Activated T-cell treated with anti-CD3 and anti-CD28 coated beads, Interleukin-2, amount 50 U/mL, for 4 hours (primary cell): ENCODE data around the gene PJA2. TPM values are rescaled to one million over a fixed set of nuclear protein-coding genes. Genes with fewer than 3 reads are reported as not detected.
"Not testable (repeated sequence)": the region's sequence is repeated elsewhere in the genome, so short reads cannot be mapped to it uniquely, and the experiment has no call there.

Source experiments
- ATAC-seq, 2 donors: fragments of 200-7000 bp; cut with Tn5 transposase; one replicate each; pipeline ENCODE4 v1.10.0; 2021
- DNase-seq: peaks from one replicate; pipeline ENCODE4 v3.0.0-alpha.2; 2020
- H3K27me3 Mint-ChIP-seq: one replicate; pipeline ENCODE4 v1.8.0; 2021; ENCODE audit warnings: low read depth, mixed read lengths
- H3K36me3 Mint-ChIP-seq: one replicate; pipeline ENCODE4 v1.8.0; 2022; ENCODE audit warnings: mixed read lengths; ENCODE audit not compliant: insufficient read depth
- H3K4me1 Mint-ChIP-seq: one replicate; pipeline ENCODE4 v1.8.0; 2021; ENCODE audit warnings: low read depth, mixed read lengths
- H3K4me3 Mint-ChIP-seq: one replicate; pipeline ENCODE4 v1.8.0; 2021; ENCODE audit warnings: mild to moderate bottlenecking, moderate library complexity, mixed read lengths
- H3K9me3 Mint-ChIP-seq: one replicate; pipeline ENCODE4 v1.8.0; 2021; ENCODE audit warnings: mixed read lengths
- total RNA-seq, 3 donors: library from RNA; stranded (reverse); gene quantifications; one replicate each; pipeline ENCODE4 v1.2.1, GENCODE V29; 2021

The PJA2 gene
- total RNA-seq, 3 donors from 2014 or later: 27.6 to 33.7 (median 28.8) TPM

DNA sequence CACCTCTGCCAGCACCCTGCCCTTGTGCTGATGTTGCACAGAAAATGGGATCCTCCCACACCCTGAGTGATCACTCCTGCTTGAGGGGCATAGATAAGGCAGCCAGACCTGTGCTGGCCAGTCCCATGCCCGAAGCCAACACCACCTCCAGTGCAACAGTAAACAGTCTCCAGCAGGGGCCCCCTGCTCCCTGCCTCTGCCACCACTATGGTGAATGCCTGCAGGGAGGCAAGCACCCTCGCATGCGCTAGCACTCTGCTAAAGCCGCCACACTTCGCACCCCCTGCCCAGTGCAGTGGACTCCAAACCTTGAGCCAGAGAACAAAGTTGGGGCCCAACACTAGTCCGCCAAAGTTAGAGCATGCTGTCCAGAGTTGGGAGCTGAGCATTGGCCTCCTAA lies 118.7 kb downstream of the PJA2 start:
- Mint-ChIP-seq H3K4me1 (no peaks in the 10 kb centered on the region), H3K27me3 (no peaks in the 10 kb centered on the region), H3K36me3 (peaks cover 32% of the 10 kb centered on the region), H3K4me3 (no peak overlapping the region), H3K9me3 (peaks cover 30% of the 10 kb centered on the region)
- DNase-seq (no peak), ATAC-seq (no peak)

DNA sequence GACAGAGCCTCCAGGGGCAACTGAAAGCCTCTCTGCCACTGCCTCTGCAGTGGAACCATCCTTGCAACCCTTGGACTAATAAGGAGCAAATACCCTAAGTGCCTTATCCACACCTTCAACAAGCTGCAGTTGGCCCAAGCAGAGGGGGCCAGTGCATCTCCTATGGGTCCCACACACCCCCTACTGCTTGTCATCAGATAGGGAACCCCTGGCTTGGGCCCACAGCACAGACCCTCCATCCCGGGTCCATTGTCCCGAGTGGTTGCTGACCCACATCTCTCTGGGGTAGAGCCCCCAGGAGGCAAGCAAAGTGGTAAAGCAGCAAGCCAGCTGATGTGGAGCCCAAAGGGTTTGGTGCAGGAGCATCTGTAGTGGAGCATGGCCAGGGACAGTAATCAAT lies 119.5 kb downstream of the PJA2 start:
- Mint-ChIP-seq H3K9me3 (peaks cover 37% of the 10 kb centered on the region), H3K4me1 (no peaks in the 10 kb centered on the region), H3K4me3 (no peak overlapping the region), H3K27me3 (no peaks in the 10 kb centered on the region), H3K36me3 (peaks cover 33% of the 10 kb centered on the region)
- ATAC-seq: no peak
- DNase-seq: no peak

DNA sequence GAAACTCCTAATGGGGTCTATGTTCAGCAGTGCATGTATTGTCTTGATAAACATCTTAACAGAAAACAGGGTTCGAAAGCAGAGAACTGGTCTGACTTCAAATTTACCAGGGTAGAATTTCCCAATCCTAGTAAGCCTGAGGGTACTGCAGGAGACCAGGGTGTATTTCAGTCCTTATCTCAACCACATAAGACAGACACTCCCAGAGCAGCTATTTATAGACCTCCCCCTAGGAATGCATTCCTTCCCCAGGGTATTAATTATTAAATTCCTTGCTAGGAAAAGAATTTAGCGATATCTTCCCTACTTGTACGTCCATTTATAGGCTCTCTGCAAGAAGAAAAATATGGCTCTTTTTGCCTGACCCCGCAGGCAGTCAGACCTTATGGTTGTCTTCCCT lies 123.1 kb downstream of the PJA2 start:
- DNase-seq, ATAC-seq, H3K27me3 Mint-ChIP-seq, H3K4me1 Mint-ChIP-seq, H3K4me3 Mint-ChIP-seq: not testable (repeated sequence)
- Mint-ChIP-seq H3K9me3 (peaks cover 40% of the 10 kb centered on the region), H3K36me3 (peaks cover 20% of the 10 kb centered on the region)
